HepG2 (cell line): ENCODE data around the gene AMOTL1.

Experiments
- CBX2 ChIP-seq, 2 experiments: fragments of 200-600 bp in 1 of 2; sonication (generic); formaldehyde crosslinking in 1 of 2; IDR thresholded peaks; 2 replicates each; pipeline versions ENCODE4 v1.7.0 to v1.8.1; 2018 to 2022; ENCODE audit warnings: low read depth in 2 of 2, low read length in 1 of 2, mild to moderate bottlenecking in 1 of 2, missing genetic modification reagents in 1 of 2
- HDAC1 ChIP-seq: sonication (generic); formaldehyde crosslinking; IDR thresholded peaks from 2 replicates; pipeline ENCODE4 v1.5.1; 2020; ENCODE audit warnings: mild to moderate bottlenecking, missing genetic modification reagents
- HNF4G ChIP-seq, 2 experiments: sonication (generic) in 1 of 2; formaldehyde crosslinking in 1 of 2; IDR thresholded peaks; 2 replicates each; pipeline versions ENCODE4 v1.4.0 to v1.6.1; 2011 to 2020; ENCODE audit warnings: borderline replicate concordance in 2 of 2, low read depth in 2 of 2, mild to moderate bottlenecking in 2 of 2, low read length in 1 of 2, missing genetic modification reagents in 1 of 2, moderate library complexity in 1 of 2
- MAFK ChIP-seq, 2 experiments: IDR thresholded peaks in 1 of 2; conservative IDR thresholded peaks in 1 of 2; 2 replicates each; pipeline ENCODE4 v1.6.1; 2011; ENCODE audit warnings: improper control_type of control experiment in 2 of 2, low read length in 2 of 2
- SP4 ChIP-seq: sonication (generic); formaldehyde crosslinking; IDR thresholded peaks from 2 replicates; pipeline ENCODE4 v1.8.1; 2023; ENCODE audit warnings: mild to moderate bottlenecking, missing genetic modification reagents
- YY1 ChIP-seq: IDR thresholded peaks from 2 replicates; pipeline ENCODE4 v1.6.1; 2011; ENCODE audit warnings: low read length, low read depth, moderate library complexity, mild to moderate bottlenecking; ENCODE audit not compliant: insufficient read depth, insufficient replicate concordance
- TF ChIP-seq, protein P1 (sequence below): fragments of 450-650 bp; IDR thresholded peaks from 2 replicates; pipeline ENCODE4 v1.6.1; 2016
- TF ChIP-seq, protein P2 (sequence below), 2 experiments: IDR thresholded peaks; 2 replicates each; pipeline ENCODE4 v1.6.1; 2011 to 2012; ENCODE audit warnings: low read length in 2 of 2, borderline replicate concordance in 1 of 2, low read depth in 1 of 2, mild to moderate bottlenecking in 1 of 2, moderate library complexity in 1 of 2
- TF ChIP-seq, protein P3 (sequence below): sonication (generic); formaldehyde crosslinking; conservative IDR thresholded peaks from 2 replicates; pipeline ENCODE4 v1.4.0; 2020; ENCODE audit warnings: missing genetic modification reagents

DNA sequence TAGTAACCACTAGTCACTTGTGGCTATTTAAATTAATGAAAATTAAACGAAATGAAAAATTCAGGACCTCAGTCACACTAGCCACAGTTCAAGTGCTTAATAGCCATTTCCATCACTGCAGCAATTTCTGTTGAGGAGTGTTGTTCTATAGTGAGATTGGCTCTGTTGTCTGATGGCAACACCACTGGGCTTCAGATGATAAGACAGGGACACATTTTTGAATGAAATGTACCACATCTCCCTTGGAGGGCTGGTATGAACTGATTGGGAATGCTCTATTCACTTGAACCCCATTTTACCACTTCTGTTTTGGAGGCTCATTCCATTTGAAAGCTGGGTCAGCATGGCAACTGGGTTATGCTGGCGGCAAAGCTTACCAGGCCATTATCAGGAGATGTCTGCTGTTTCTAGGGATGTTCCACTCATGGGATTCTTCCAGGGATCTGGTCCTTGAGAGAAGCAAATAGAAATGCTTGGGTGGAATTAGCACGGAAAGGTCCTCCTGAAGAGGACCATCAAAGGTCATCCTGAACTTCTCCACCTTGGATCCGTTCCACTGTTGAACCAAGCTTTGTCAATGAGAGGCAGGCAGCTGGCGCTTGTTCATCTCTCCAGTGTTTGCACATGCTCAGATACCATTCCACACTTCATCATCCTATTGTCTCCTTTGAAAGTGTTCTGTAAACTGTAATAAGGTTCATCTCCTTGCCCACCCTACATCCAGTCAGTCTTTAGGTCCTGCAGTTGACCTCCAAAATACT lies 7.6 kb downstream of the AMOTL1 start:
- TF ChIP-seq HNF4G (IDR thresholded peaks at IDR 0.05; ENCODE audit: borderline replicate concordance, low read depth, low read length) (no peak), HNF4G (CRISPR knock-in tag; IDR thresholded peaks at IDR 0.05; ENCODE audit: borderline replicate concordance, low read depth) (no peak), HDAC1 (CRISPR knock-in tag) (no peak), CBX2 (IDR thresholded peaks at IDR 0.05; ENCODE audit: low read depth, low read length) (no peak), CBX2 (CRISPR knock-in tag; IDR thresholded peaks at IDR 0.05; ENCODE audit: low read depth) (no peak), SP4 (CRISPR knock-in tag) (no peak), YY1 (no peak), MAFK (conservative IDR thresholded peaks at IDR 0.05 in 1 of 2, IDR thresholded peaks at IDR 0.05 in 1 of 2; ENCODE audit: low read length in 2 of 2) (no peak)
- TF ChIP-seq, protein P1, sequence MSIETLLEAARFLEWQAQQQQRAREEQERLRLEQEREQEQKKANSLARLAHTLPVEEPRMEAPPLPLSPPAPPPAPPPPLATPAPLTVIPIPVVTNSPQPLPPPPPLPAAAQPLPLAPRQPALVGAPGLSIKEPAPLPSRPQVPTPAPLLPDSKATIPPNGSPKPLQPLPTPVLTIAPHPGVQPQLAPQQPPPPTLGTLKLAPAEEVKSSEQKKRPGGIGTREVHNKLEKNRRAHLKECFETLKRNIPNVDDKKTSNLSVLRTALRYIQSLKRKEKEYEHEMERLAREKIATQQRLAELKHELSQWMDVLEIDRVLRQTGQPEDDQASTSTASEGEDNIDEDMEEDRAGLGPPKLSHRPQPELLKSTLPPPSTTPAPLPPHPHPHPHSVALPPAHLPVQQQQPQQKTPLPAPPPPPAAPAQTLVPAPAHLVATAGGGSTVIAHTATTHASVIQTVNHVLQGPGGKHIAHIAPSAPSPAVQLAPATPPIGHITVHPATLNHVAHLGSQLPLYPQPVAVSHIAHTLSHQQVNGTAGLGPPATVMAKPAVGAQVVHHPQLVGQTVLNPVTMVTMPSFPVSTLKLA, result no peak
- TF ChIP-seq, protein P2, sequence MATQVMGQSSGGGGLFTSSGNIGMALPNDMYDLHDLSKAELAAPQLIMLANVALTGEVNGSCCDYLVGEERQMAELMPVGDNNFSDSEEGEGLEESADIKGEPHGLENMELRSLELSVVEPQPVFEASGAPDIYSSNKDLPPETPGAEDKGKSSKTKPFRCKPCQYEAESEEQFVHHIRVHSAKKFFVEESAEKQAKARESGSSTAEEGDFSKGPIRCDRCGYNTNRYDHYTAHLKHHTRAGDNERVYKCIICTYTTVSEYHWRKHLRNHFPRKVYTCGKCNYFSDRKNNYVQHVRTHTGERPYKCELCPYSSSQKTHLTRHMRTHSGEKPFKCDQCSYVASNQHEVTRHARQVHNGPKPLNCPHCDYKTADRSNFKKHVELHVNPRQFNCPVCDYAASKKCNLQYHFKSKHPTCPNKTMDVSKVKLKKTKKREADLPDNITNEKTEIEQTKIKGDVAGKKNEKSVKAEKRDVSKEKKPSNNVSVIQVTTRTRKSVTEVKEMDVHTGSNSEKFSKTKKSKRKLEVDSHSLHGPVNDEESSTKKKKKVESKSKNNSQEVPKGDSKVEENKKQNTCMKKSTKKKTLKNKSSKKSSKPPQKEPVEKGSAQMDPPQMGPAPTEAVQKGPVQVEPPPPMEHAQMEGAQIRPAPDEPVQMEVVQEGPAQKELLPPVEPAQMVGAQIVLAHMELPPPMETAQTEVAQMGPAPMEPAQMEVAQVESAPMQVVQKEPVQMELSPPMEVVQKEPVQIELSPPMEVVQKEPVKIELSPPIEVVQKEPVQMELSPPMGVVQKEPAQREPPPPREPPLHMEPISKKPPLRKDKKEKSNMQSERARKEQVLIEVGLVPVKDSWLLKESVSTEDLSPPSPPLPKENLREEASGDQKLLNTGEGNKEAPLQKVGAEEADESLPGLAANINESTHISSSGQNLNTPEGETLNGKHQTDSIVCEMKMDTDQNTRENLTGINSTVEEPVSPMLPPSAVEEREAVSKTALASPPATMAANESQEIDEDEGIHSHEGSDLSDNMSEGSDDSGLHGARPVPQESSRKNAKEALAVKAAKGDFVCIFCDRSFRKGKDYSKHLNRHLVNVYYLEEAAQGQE (IDR thresholded peaks at IDR 0.05; ENCODE audit: borderline replicate concordance in 1 of 2, low read depth in 1 of 2, low read length in 2 of 2), result no peak
- TF ChIP-seq, protein P3, sequence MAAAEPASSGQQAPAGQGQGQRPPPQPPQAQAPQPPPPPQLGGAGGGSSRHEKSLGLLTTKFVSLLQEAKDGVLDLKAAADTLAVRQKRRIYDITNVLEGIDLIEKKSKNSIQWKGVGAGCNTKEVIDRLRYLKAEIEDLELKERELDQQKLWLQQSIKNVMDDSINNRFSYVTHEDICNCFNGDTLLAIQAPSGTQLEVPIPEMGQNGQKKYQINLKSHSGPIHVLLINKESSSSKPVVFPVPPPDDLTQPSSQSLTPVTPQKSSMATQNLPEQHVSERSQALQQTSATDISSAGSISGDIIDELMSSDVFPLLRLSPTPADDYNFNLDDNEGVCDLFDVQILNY (CRISPR knock-in tag), result no peak
